AG04450 (cell line): ENCODE measurements around the gene MYO16. TPM values are rescaled to one million over a fixed set of nuclear protein-coding genes. Genes with fewer than 3 reads are reported as not detected.

Experiments
- CTCF ChIA-PET: fragments of 300-600, 350-600 bp; formaldehyde crosslinking; extraction: SDS; loops from one replicate; lab custom pipeline; 2022; ENCODE audit warnings: antibody characterized with exemption, inconsistent platforms; lab: Charles Lee
- POLR2A ChIA-PET: fragments of 350-600 bp; formaldehyde crosslinking; extraction: SDS; loops from one replicate; lab custom pipeline; 2021; ENCODE audit warnings: antibody characterized with exemption, inconsistent platforms; lab: Yijun Ruan, JAX
- DNase-seq: peaks from one replicate; pipeline ENCODE4 v3.0.0-alpha.2; 2011; ENCODE audit warnings: low read depth, low spot score
- H3K27ac ChIP-seq: one replicate; pipeline ENCODE4 v1.5.1; 2012; ENCODE audit warnings: low read depth, low read length, control low read depth
- H3K27me3 ChIP-seq: one replicate; pipeline ENCODE4 v1.6.0; 2012; ENCODE audit warnings: low read length; ENCODE audit not compliant: control insufficient read depth, insufficient read depth
- H3K4me3 ChIP-seq: 2 replicates; pipeline ENCODE4 v1.5.1; 2011; ENCODE audit warnings: mild to moderate bottlenecking, low read depth, low read length, control low read depth
- H3K9me3 ChIP-seq: 2 replicates; pipeline ENCODE4 v1.5.1; 2012; ENCODE audit warnings: low read length; ENCODE audit not compliant: control insufficient read depth, insufficient read depth
- CTCF ChIP-seq: IDR thresholded peaks from 2 replicates; pipeline ENCODE4 v1.5.1; 2011; ENCODE audit warnings: low read depth, low read length, control low read depth, inconsistent platforms
- polyA plus RNA-seq: library from polyadenylated mRNA; depleted of rRNA; stranded (reverse); fragments of >200 nt; gene quantifications from 2 replicates; pipeline ENCODE4 v1.2.3, GENCODE V29; 2011

MYO16 gene
- polyA plus RNA-seq, 1 experiment = 0.02 TPM

DNA sequence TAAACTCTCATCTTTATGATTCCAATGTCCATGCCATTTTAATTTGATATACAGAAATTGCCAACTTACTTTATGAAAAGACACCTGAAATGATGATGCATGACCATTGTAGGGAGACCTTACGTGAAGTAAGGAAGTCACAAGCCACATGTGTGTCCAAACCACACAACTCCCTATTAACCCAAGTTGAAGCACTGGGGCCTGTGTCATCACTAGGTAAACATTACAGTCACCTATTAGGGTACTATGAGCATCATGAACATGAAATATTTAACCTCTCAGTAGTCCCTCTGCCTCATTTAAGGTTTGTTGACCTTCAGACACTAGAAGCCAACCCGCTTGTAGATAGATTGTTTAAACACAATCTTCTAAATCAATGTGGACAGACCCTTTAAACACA is 580.1 kb downstream of the MYO16 start:
- TF ChIP-seq CTCF = no peak
- POLR2A ChIA-PET = no interaction called here
- CTCF ChIA-PET = no interaction called here
- no peak overlapping the region for H3K4me3 ChIP-seq
- no peaks in the 10 kb centered on the region for H3K9me3 ChIP-seq
- H3K27ac ChIP-seq = no peak overlapping the region
- DNase-seq = no peak
- no peaks in the 10 kb centered on the region for H3K27me3 ChIP-seq

DNA sequence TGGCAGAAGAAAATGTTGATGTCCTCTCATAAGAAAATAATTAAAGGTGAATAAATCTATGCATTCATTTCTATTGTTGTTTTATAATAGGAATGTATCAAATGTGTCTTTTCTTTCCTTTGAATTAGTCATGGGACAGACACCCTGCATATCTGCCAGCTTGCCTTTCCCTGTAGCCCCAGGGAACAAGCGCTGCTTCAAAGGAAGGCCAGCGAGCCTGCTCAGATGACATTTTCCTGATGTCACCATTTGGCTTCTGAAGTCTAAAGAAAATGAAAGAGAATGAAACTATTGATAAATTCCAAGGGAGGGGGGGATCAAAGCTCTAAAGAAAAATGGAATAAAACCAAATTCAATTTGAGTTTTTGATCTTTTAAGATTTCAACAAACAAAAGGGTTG is 582.2 kb downstream of the MYO16 start:
- no peak overlapping the region for H3K4me3 ChIP-seq
- TF ChIP-seq CTCF = no peak
- no peaks in the 10 kb centered on the region for H3K9me3 ChIP-seq
- no peaks in the 10 kb centered on the region for H3K27me3 ChIP-seq
- ChIA-PET CTCF (interaction anchor here (0.8 kb wide), 1 partner anchor 1350 kb away, joined by 3 read pairs; the partner anchor contains the start of gene RAB20), POLR2A (no interaction called here)
- no peak overlapping the region for H3K27ac ChIP-seq
- DNase-seq = no peak

DNA sequence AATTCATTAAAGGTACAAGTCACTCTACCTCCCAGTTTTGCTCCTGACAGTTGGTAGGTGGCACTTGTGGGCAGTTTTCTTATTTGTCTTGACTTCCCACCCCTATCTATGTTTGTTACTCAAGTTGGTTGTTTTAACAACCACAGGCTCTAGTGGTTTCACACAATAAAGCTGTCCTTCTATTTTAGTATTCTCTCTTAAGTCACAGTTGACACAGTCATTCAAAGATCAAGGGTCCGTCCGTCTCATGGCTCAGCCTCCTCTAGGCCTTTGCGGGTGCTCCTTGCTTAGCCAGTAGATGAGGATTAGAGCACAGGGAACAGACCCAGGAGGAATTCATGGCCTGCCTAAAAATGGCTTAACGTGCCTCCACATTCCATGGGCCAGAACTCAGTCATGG is 583.2 kb downstream of the MYO16 start:
- ChIA-PET POLR2A (interaction anchor here (0.5 kb wide), 1 partner anchor 56 kb away, joined by 5 read pairs; no protein-coding TSS in a partner anchor), CTCF (no interaction called here)
- no peaks in the 10 kb centered on the region for H3K27me3 ChIP-seq
- no peak for TF ChIP-seq CTCF
- no peak overlapping the region for H3K4me3 ChIP-seq
- H3K27ac ChIP-seq = no peak overlapping the region
- DNase-seq = no peak
- H3K9me3 ChIP-seq = no peaks in the 10 kb centered on the region

DNA sequence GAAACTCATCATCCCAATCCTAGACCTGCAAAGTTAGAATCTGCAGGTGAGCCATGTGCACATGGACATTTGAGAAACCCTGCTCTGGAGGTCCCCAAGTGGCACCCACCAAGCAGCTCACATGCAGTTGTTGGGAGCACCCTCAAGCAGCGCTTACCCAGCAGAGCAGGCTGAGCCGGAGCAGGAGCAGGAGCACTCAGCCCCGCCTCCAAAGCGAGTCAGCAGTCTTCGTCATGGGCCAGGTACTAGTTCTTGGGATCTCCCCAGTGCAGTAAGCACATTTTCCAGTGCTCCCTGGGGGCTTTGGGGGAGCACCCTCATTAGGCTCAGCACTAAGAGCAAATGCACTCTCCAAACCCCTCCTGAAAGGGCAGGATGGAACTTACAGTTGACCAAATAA is 584.3 kb downstream of the MYO16 start:
- ChIA-PET POLR2A (no interaction called here), CTCF (no interaction called here)
- TF ChIP-seq CTCF = no peak
- Histone ChIP-seq H3K4me3 (no peak overlapping the region), H3K9me3 (no peaks in the 10 kb centered on the region), H3K27me3 (no peaks in the 10 kb centered on the region), H3K27ac (no peak overlapping the region)
- DNase-seq = no peak

GRCh38 chr13:109214393-109214792 is 585.0 kb downstream of the MYO16 start:
- TF ChIP-seq CTCF = no peak
- CTCF ChIA-PET = no interaction called here
- no peaks in the 10 kb centered on the region for H3K27me3 ChIP-seq

More at GRCh38 chr13:109214393-109214792, 585.0 kb downstream of the MYO16 start:
- no peak for DNase-seq
- POLR2A ChIA-PET = no interaction called here
- no peaks in the 10 kb centered on the region for H3K9me3 ChIP-seq
- H3K27ac ChIP-seq = no peak overlapping the region
- H3K4me3 ChIP-seq = no peak overlapping the region
